HG03060 (cell line): Measurements from ENCODE around the gene GRHPR.
"Not testable (repeated sequence)": the region's sequence is repeated elsewhere in the genome, so short reads cannot be mapped to it uniquely, and the experiment has no call there.

Experiments
- ATAC-seq: cut with Tn5 transposase; IDR thresholded peaks from one replicate; pipeline ENCODE4 v1.9.1; 2021; ENCODE audit warnings: low read depth, moderate number of reproducible peaks; ENCODE audit not compliant: unreplicated experiment

GRHPR gene

DNA sequence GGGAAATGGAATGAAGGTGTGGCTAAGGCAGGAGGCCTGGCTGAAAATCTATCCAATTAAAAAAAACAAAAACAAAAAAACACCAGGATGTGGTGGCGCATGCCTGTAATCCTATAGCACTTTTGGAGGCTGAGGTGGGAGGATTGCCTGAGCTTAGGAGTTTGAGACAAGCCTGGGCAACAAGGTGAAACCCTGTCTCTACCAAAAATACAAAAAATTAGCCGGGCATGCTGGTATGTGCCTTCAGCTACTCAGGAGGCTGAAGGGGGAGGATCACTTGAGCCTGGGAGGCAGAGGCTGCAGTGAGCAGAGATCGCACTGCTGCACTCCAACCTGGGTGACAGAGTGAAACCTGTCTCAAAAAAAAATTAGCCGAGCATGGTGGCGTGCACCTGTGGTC lies 21.1 kb downstream of the GRHPR start:
- ATAC-seq, result no peak

- no peak for ATAC-seq
Measured at GRCh38 chr9:37444890-37445289, 22.4 kb downstream of the GRHPR start.

- ATAC-seq, result no peak
Measured at GRCh38 chr9:37445832-37446231, 23.3 kb downstream of the GRHPR start.

DNA sequence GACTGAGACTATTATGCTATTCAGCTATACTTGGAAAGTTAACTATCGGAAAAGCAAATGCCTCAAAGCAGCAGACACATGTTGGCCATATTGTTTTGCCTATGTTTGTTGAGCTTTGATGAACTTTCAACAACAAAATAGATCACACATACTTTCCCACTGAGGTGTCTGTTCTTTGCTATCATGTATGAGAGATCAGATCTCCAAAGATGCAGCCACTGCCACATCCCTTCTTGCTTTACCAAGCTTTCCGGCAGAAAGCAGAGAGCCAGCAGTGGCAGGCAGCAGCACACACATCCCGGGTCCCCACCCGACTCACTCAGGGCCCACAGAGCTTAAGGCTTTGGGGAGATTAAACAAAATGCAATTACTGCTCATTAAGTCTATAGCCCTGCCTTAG lies 23.9 kb downstream of the GRHPR start:
- ATAC-seq, result no peak

DNA sequence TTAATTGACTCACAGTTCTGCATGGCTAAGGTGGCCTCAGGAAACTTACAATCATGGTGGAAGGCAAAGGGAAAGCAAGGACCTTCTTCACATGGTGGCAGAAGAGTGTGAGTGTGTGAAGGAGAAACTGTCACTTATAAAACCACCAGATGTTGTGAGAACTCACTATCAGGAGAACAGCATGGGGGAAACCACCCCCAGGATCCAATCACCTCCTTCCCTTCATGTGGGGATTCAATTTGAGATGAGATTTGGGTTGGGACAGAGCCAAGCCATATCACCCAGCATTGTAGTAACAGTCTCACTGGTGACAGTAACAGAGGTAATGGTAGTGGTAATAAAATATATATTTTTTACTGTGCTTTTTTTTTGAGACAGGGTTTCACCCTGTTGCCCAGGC lies 24.6 kb downstream of the GRHPR start:
- ATAC-seq, result no peak

- no peak for ATAC-seq
Measured at GRCh38 chr9:37449862-37450632, 27.6 kb downstream of the GRHPR start.

DNA sequence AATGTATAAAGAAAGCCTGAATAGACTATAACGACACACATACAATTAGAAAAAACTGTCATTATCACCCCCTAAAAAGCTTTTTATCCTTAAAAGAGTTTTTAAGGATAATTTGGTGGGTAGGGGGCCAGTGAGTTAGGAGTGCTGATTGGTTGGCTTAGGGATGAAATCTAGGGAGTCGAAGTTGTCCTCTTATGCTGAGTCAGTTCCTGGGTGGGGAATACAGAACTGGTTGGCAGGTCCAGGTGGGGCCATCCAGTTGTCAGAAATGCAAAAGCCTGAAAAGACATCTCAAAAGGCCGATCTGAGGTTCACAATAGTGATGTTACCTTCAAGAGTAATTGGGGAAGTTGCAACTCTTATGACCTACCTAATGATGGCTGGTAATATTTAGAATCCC lies 29.1 kb downstream of the GRHPR start:
- no peak for ATAC-seq

GRCh38 chr9:37452611-37453010 lies 30.1 kb downstream of the GRHPR start:
- no peak for ATAC-seq

- no peak for ATAC-seq
Measured at GRCh38 chr9:37453827-37454226, 31.3 kb downstream of the GRHPR start.

GRCh38 chr9:37454238-37454637 lies 31.7 kb downstream of the GRHPR start:
- ATAC-seq, result no peak

GRCh38 chr9:37455884-37456647 lies 33.6 kb downstream of the GRHPR start:
- no peak for ATAC-seq

DNA sequence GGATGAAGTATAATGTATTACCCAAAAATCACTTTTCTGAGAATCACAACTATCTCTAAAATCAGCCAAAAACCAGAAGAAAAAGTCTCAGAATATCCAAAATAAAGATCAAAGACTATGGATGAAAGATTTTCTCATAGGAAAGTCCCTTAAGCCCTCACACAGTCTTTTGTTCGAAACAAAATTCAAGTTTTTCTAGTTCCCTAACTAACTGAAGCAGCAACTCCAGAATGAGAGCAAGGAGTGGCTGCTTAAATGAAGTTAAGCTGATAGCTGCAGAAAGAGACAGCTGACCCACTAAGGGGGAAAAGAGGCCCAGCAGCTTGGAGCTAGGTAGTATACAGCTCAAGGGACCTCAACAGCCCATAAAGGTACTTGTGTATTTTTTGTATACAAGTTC lies 34.3 kb downstream of the GRHPR start:
- ATAC-seq, result no peak

DNA sequence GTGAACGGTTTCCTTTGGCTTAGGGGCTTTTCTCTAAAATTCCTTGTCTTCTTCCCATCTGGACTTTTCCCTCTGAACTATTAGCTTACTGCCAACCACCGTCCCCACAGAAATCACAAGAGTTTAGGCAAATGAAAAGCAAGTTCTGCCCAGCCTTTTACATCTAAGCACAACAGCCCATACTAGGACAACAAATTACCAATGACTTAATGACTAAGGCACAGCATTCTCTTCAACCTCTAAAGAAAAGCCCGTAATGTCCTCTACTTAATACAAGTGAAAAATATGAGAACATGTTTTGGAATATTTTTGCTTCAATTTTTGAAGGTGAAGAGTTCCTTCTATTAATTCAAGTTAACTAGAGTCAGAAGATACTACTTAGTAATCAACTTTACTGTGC lies 41.5 kb downstream of the GRHPR start:
- no peak for ATAC-seq

DNA sequence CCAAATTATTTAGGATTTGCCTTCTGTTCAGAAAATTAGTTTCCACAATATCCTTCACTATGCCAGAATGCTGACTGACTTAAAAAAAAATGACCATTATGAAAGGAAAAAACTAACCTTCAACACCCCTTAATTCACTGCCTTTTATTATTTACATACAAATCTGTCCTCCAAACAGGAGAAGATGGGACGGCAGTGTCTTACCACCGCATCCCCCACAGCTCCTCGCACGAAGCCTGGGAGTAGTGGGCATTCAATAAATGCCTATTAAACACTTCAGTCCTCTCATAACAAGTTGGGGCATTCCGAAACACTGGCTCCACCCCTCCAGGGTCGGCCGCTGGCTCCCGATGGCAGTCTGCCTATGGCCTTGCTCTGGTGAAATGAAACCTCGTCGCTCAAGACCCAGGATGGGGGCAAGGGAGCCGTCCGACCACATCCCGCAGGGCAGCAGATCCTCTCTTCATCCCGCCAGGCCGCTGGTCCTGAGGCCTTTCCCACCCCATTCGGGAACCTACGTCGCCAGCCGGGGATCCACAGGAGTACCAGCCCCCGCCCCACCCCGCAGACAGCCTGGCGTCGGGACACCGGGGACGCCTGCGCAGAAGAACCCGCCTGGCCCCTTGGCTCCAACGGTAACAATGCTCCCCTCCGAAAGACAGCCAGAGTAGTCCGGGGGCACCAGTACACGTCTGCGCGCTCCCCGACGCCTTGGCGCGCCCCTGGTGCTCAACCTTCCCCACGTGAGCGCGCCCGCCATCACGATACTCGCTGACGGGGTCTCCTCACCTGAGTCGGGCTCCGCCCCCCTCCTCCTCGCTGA lies 42.1 kb downstream of the GRHPR start:
- peak; percentile 10 for ATAC-seq

- peak; percentile 81 for ATAC-seq
Measured at GRCh38 chr9:37465249-37466036, 42.9 kb downstream of the GRHPR start, which contains the start of gene ZBTB5. TSS of gene ZBTB5 (minus strand) at chr9:37465450. CDS start at chr9:37442551, 22,899 bp downstream.

GRCh38 chr9:37466037-37466709 lies 43.7 kb downstream of the GRHPR start:
- peak; percentile 2 for ATAC-seq

DNA sequence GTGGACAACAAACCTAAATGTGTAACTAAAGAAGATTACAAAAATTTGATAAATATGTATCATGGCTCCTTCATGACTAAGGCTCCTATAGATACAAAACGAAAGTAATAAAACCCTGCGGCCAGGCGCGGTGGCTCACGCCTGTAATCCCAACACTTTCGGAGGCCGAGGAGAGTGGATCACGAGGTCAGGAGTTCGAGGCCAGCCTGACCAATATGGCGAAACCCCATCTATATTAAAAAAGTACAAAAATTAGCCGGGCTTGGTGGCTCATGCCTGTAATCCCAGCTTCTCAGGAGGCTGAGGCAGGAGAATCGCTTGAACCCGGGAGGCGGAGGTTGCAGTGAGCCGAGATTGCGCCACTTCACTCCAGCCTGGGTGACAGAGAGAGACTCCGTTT lies 45.0 kb downstream of the GRHPR start:
- not testable (repeated sequence) for ATAC-seq

- ATAC-seq, result no peak
Measured at GRCh38 chr9:37468620-37469019, 46.1 kb downstream of the GRHPR start.

- no peak for ATAC-seq
Measured at GRCh38 chr9:37471942-37472684, 49.6 kb downstream of the GRHPR start.
